Activated gamma-delta T cell (primary cell): ENCODE measurements around the gene MOCS3.
"Not testable (repeated sequence)": the region's sequence is repeated elsewhere in the genome, so short reads cannot be mapped to it uniquely, and the experiment has no call there.

Experiments used
- DNase-seq: peaks from one replicate; lab custom pipeline; 2025; lab: John Stamatoyannopoulos, UW

Gene MOCS3

DNA sequence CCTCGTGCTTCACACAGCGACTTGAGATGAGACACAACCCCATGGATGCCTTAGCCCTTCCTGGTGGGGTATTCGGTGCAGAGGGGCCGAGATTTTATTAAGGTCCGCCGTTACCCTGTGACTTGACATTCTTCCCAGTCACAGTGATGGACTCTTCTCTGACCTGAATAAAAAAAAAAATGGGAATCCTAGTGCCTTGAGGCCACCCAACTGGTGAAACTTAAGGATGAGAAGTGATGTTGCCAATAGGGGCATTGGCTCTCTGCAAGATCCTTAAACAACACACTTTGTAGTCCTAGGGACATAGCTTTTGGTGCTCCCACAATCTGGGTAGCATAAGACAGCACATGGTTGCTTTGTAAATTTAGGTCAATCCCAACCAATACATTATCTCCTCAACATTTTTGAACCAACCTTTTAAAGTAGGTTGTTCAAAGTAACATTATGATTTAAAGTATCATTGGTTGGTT lies 26.6 kb upstream of the MOCS3 start:
- DNase-seq = no peak

- DNase-seq = no peak
Measured at GRCh38 chr20:50932691-50933280, 25.8 kb upstream of the MOCS3 start.

DNA sequence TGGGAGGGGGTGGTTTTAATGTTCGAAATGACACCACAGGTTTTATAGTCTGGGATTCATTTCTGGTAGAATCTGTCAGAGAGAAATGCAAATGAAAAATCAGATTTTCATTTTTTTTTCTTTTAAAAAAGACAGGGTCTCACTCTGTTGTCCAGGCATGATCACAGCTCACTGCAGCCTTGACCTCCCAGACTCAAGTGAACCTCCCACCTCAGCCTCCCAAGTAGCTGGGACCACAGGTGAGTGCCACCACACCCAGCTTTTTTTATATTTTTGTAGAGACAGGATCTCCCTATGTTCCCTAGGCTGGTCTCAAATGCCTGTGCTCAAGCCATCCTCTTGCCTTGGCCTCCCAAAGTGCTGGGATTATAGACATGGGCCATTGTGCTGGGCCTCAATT lies 25.0 kb upstream of the MOCS3 start:
- no peak for DNase-seq

GRCh38 chr20:50943069-50943468 lies 15.5 kb upstream of the MOCS3 start:
- DNase-seq = no peak

DNA sequence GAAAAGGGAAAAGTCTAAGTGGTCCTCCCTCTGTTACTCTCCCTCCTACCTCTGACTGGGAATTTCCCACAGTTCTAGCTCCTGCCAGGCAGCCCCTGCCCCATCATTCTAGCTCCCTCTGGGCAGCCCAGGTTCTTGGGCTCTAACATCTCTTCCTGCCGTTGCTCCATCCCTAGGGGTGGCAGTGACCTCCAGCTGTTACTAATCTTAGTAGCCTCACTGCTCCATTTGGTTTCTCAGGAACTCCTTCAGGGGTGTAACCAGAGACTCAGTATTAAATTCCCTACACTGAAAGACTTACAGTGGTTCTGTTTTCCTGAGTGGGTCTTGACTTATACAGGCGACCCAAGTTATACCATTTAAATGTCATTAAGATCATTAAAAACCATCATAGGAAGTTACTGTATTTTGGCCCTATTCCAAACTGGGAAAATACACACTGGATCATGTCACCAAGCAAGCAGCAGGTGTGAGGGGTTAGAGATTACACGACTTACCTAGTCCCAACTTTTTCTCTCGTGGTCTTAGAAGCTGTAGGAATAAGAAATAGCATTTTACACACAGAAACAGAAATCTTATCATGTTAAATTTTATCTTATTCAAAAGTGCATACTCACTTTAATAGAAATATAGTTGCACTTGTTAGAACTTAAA lies 10.4 kb upstream of the MOCS3 start:
- no peak for DNase-seq

DNA sequence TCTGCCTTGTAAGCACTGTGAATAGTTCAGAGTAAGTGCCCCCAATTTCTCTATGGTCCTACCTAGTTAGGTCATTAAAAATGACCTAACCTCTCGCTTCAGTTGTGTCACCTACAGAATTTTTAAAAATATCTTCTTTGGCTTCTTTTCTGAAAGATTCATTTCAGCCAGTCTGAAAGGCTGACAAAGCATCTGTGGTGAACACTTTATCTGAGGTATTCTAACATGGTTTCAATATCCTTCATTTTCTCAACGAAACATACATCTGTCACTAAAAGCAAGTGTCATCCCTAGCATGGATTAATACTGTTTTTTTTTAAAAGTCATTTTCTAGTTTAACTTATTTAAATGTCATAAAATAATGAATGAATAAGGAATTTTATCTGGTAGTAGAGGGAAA lies 5.4 kb upstream of the MOCS3 start:
- DNase-seq = no peak

DNA sequence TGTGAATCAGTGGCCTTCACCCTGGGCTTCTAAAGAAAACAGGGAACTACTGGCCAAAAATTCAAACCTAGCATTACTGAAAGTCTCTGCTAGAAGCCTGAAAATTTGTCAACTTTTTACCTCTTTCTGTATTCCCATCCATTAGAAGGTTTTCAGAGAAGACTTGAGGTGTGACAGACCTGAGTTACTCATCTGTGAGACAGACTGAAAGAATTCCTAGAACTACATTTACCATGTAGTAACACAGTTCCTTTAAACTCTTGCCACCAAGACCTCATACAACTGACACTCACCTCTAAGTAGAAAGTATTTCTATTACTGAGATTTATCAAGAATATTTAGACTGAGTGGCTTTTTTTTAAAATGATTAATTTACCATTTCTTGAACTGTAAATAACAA lies 4.8 kb upstream of the MOCS3 start:
- DNase-seq = no peak

GRCh38 chr20:50957276-50957675 lies 1.3 kb upstream of the MOCS3 start:
- no peak for DNase-seq

GRCh38 chr20:50957798-50958614 lies 612 bp upstream of the MOCS3 start, which contains the start of gene DPM1:
Gene DPM1, minus strand, starts transcription at chr20:50958532. Its CDS starts 9 bp downstream, at chr20:50958523.
- DNase-seq = peak; percentile 31

DNA sequence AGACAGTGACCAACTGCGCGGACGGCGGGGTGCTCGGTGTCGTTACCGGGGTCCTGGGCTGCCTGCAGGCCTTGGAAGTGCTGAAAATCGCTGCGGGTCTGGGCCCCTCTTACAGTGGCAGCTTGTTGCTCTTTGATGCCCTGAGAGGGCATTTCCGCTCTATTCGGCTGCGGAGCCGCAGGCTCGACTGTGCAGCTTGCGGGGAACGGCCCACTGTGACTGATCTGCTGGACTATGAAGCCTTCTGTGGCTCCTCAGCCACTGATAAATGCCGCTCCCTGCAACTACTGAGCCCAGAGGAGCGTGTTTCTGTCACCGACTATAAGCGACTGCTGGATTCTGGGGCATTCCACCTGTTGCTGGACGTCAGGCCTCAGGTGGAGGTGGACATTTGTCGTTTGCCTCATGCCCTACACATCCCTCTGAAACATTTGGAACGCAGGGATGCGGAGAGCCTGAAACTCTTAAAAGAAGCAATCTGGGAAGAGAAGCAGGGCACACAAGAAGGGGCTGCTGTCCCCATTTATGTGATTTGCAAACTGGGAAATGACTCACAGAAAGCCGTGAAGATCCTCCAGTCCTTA lies 1.0 kb downstream of the MOCS3 start:
- DNase-seq = no peak

- no peak for DNase-seq
Measured at GRCh38 chr20:50967586-50967985, 9.0 kb downstream of the MOCS3 start.

DNA sequence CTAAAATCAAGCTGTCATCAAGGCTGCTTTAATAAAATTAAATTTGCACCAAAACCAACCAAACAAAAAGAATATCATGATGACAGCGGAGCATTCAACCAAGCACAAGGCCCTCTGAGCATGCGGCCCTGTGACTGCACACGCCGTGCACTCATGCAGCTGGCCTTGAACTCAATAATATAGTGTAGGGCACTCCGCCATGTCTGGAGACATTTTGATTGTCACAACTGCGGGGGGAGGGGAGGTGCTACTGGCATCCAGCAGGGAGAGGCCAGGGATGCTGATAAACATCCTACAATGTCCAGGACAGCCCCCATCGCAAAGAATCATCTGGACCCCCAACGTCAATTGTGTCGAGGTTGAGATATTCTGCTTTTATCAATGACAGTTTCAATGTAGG lies 9.7 kb downstream of the MOCS3 start:
- no peak for DNase-seq

GRCh38 chr20:50969435-50969834 lies 10.8 kb downstream of the MOCS3 start:
- no peak for DNase-seq

DNA sequence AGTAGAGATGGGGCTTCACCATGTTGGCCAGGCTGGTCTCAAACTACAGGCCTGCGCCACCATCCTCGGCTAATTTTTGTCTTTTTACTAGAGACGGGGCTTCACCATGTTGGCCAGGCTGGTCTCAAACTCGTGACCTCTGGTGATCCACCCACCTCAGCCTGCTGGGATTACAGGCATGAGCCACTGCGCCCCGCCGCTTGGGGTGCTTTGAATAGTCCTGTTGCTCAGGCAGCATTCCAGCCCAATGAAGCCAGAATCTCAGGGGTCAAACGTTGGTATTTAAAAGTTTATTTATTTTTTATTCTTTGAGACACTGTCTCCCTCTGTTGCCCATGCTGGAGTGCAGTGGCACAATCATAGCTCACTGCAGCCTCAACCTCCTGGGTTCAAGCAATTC lies 11.3 kb downstream of the MOCS3 start:
- no peak for DNase-seq

- no peak for DNase-seq
Measured at GRCh38 chr20:50975701-50976330, 17.2 kb downstream of the MOCS3 start.

DNA sequence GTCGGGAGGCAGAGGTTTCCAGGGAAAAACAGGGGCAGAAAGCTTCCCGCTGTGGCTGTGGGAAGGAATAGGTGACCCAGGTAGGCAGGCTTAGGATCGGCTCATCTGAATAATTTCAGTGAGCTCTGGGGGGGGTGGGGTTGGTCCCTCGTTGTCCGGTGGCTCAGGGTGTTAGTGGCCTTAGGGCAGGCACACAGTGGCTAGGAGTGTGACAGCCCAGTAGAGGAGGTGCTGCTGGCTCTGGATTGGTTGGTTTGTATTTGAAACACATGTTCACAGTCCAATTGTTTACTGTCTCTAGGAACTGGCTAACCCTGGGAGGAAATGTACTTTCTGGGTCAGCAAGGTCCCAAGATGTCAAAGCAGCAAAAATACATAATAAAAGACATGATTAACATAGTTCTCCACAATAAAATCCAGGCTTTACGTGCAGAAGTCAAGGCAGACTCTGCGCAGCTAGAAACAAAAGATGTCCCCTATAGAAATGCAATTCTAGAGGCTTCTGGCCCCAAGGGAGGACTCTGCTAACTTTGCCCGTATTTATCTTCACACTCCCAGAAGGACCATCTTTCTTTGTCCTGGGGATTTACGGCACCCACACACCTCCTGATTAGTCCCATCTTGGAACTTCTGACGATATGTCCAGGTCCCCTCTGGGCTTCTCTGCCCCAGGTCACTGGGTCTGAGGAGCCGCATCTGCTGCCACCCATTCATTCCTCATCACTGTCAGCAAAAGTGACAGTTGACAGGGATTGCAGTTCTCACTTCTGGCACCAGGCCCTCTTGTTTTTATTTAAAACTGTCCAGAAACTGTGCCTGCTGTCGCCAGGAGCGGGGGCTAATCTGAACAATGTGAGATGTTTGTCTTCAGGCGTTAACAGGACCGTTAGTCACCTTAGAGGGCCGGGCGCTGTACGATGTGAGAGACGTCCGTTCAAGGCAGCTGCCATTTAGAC lies 18.7 kb downstream of the MOCS3 start:
- no peak for DNase-seq

DNA sequence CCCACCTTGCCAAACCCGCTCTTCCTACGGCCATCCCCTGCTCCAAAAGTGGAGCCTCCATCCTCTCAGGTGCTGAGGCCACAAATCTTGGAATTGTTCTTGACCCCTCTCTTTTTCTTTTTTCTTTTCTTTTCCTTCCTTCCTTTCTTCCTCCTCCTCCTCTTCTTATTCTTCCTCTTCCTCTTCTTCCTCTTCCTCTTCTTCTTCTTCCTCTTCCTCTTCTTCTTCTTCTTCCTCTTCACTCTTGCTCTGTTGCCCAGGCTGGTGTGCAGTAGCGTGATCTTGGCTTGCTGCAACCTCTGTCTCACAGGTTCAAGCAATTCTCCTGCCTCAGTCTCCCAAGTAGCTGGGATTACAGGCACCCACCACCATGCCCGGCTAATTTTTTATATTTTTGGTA lies 19.9 kb downstream of the MOCS3 start:
- not testable (repeated sequence) for DNase-seq

GRCh38 chr20:50980071-50980681 lies 21.6 kb downstream of the MOCS3 start:
- no peak for DNase-seq

DNA sequence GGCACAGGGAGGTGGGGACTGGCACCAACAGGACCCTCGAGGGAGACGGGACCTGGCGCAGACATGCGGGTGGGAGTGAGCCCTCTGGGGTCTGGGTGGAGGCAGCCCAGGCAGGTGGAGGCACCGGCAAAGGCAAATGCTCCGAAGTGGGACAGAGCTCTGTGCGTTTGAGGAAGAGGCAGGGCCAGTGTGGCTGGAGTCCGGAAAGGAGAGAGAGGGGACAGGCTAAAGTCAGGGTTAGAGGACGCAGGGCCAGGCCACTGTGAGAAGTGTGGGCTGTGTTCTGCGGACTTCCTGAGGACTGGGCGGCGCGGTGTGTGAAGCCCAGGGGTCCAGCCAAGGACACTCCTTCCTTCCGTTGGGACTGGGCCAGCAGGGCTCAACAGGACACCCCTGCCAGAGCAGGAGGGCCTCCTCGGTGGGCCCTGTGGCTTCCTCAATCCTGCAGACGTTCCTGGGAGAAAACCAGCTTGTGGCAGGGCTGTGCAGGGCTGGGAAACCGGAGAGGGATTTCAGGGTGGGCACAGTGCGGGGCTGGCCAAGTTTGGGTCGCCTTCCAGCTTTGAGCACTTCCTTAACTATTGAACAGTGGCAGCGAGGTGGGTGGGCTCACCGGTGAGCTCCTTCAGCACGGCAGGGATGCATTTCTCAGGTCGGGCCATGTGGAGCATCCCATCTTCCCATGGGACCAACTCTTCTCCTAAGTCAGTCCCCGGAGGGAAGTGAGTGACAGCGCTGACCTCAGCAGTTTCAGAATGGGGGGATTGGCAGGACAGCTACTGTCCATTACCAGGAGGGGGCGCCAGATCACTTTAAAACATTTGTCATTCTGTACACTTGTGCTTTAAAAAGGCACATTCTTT lies 22.5 kb downstream of the MOCS3 start:
- no peak for DNase-seq

DNA sequence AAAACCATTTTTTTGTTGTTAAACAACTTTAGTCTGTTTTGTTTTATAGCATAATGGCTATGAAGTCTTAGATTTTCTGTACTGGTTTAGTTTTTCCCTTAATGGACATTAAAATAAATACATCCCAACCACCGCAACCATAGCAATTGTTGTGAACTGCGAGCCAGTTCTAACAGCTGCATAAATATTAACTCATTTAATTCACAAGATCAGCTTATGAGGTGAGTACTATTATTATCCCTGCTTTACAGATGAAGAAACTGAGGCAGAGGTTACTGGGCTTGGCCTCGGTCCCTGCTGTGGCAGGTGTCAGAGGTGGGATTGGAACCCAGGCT lies 23.1 kb downstream of the MOCS3 start:
- DNase-seq = no peak
